HCT116 (cell line): ENCODE results near the gene SLC35A1. TPM values are rescaled to one million over a fixed set of nuclear protein-coding genes. Genes with fewer than 3 reads are reported as not detected.

Source experiments
- ATAC-seq: fragments of 200-7000 bp; cut with Tn5 transposase; 2 replicates; pipeline ENCODE4 v1.9.1; 2020; ENCODE audit warnings: mild to moderate bottlenecking, moderate library complexity
- BruUV-seq: library from RNA; stranded (reverse); fragments of 400-500 nt; replicated peaks from 2 replicates; lab custom pipeline; 2021; lab: Mats Ljungman, UMichigan
- CTCF ChIA-PET: fragments of 300-600 bp; sonication (Branson Sonifier 250); formaldehyde crosslinking; loops from one replicate; lab custom pipeline; 2021; ENCODE audit warnings: antibody characterized with exemption; lab: Charles Lee
- POLR2A ChIA-PET: fragments of 300-600, 350-600 bp; sonication (Branson Sonifier 250); formaldehyde crosslinking; loops from one replicate; lab custom pipeline; 2021; ENCODE audit warnings: antibody characterized with exemption; lab: Charles Lee
- RAD21 ChIA-PET, 2 experiments: fragments of 300-600 bp; sonication (Branson Sonifier 250); formaldehyde crosslinking; loops; one replicate each; lab custom pipeline; 2023; ENCODE audit warnings: low total read pairs in 2 of 2; ENCODE audit not compliant: uncharacterized antibody in 2 of 2, unreplicated experiment in 2 of 2, low non-redundant PET in 1 of 2; lab: Charles Lee
- DNase-seq: peaks from one replicate; pipeline ENCODE4 v3.0.0-alpha.2; 2010; ENCODE audit warnings: low read depth, low spot score
- H2AFZ ChIP-seq: fragments of 200-600 bp; shearing (Covaris generic), sonication (generic); 2 replicates; pipeline ENCODE4 v1.6.1; 2017; ENCODE audit warnings: low read depth, mixed run types, mixed read lengths, antibody characterized with exemption, low read length; ENCODE audit not compliant: poor library complexity, severe bottlenecking
- H3K27ac ChIP-seq: 2 replicates; pipeline ENCODE4 v1.5.1; 2012; ENCODE audit warnings: low read depth, low read length
- H3K27me3 ChIP-seq: fragments of 200-600 bp; sonication (generic); 2 replicates; pipeline ENCODE4 v1.6.1; 2016; ENCODE audit warnings: mixed run types, low read length, mixed read lengths; ENCODE audit not compliant: insufficient read depth
- H3K36me3 ChIP-seq, 2 experiments: fragments of 200-500 bp in 1 of 2; fragments of 200-600 bp in 1 of 2; sonication (Bioruptor generic) in 1 of 2; sonication (generic) in 1 of 2; 2 replicates each; pipeline versions ENCODE4 v1.5.1 to v1.6.1; 2014 to 2016; ENCODE audit warnings: low read length in 2 of 2, inconsistent platforms in 1 of 2, mixed read lengths in 1 of 2, mixed run types in 1 of 2; ENCODE audit not compliant: insufficient read depth in 2 of 2, control insufficient read depth in 1 of 2
- H3K4me1 ChIP-seq, 2 experiments: fragments of 200-600 bp in 1 of 2; sonication (generic) in 1 of 2; 2 replicates each; pipeline versions ENCODE4 v1.5.1 to v1.6.1; 2012 to 2017; ENCODE audit warnings: low read length in 2 of 2, inconsistent platforms in 1 of 2, mild to moderate bottlenecking in 1 of 2, mixed read lengths in 1 of 2, mixed run types in 1 of 2, moderate library complexity in 1 of 2; ENCODE audit not compliant: insufficient read depth in 2 of 2, control insufficient read depth in 1 of 2
- H3K4me2 ChIP-seq: fragments of 200-600 bp; sonication (generic); 2 replicates; pipeline ENCODE4 v1.6.1; 2017; ENCODE audit warnings: mixed run types, low read length, mixed read lengths
- H3K4me3 ChIP-seq, 2 experiments: fragments of 200-600 bp in 1 of 2; sonication (generic) in 1 of 2; replicated peaks in 1 of 2; 2 replicates each; pipeline ENCODE4 v1.5.1; 2011 to 2016; ENCODE audit warnings: low read length in 2 of 2, control low read depth in 1 of 2, low read depth in 1 of 2, mild to moderate bottlenecking in 1 of 2, mixed read lengths in 1 of 2, mixed run types in 1 of 2
- H3K79me2 ChIP-seq: fragments of 200-600 bp; sonication (generic); 2 replicates; pipeline ENCODE4 v1.6.1; 2017; ENCODE audit warnings: mild to moderate bottlenecking, mixed run types, low read length, moderate library complexity, mixed read lengths; ENCODE audit not compliant: insufficient read depth
- H3K9ac ChIP-seq: fragments of 200-600 bp; sonication (generic); 2 replicates; pipeline ENCODE4 v1.6.1; 2016; ENCODE audit warnings: low read length, mixed read lengths
- H3K9me2 ChIP-seq: fragments of 200-600 bp; sonication (generic), shearing (Covaris generic); 2 replicates; pipeline ENCODE4 v1.6.1; 2017; ENCODE audit warnings: mixed run types, mild to moderate bottlenecking, moderate library complexity; ENCODE audit not compliant: insufficient read depth
- H3K9me3 ChIP-seq, 2 experiments: fragments of 200-500 bp in 1 of 2; fragments of 200-600 bp in 1 of 2; sonication (Bioruptor generic) in 1 of 2; sonication (generic) in 1 of 2; 2 replicates each; pipeline ENCODE4 v1.6.1; 2014 to 2017; ENCODE audit warnings: low read length in 2 of 2, mixed read lengths in 2 of 2, inconsistent platforms in 1 of 2, low read depth in 1 of 2, mild to moderate bottlenecking in 1 of 2, mixed run types in 1 of 2, moderate library complexity in 1 of 2; ENCODE audit not compliant: control insufficient read depth in 1 of 2, insufficient read depth in 1 of 2
- H4K20me1 ChIP-seq: fragments of 200-600 bp; sonication (generic), shearing (Covaris generic); 2 replicates; pipeline ENCODE4 v1.6.1; 2017; ENCODE audit warnings: mixed run types, mild to moderate bottlenecking, moderate library complexity; ENCODE audit not compliant: insufficient read depth
- CEBPB ChIP-seq: IDR thresholded peaks from 2 replicates; pipeline ENCODE4 v1.6.1; 2012; ENCODE audit warnings: low read depth
- EZH2phosphoT487 ChIP-seq: fragments of 200-600 bp; IDR thresholded peaks from 2 replicates; pipeline ENCODE4 v1.6.1; 2018; ENCODE audit warnings: antibody characterized with exemption, borderline replicate concordance
- POLR2AphosphoS5 ChIP-seq: IDR thresholded peaks from 2 replicates; pipeline ENCODE4 v1.6.1; 2011; ENCODE audit warnings: mild to moderate bottlenecking, low read depth, low read length, moderate library complexity
- SRF ChIP-seq: IDR thresholded peaks from 2 replicates; pipeline ENCODE4 v1.6.1; 2012; ENCODE audit warnings: low read depth
- intact Hi-C: fragments of 100-400 bp; cut with micrococcal nuclease; formaldehyde crosslinking; loops from 2 replicates; pipeline ENCODE4 v1.10.0; 2022
- total RNA-seq: library from RNA; stranded (reverse); gene quantifications from one replicate; pipeline ENCODE4 v1.2.1, GENCODE V29; 2021; ENCODE audit not compliant: unreplicated experiment
- TF ChIP-seq, protein P1 (sequence below): IDR thresholded peaks from 2 replicates; pipeline ENCODE4 v1.6.1; 2012
- TF ChIP-seq, protein P2 (sequence below): IDR thresholded peaks from 2 replicates; pipeline ENCODE4 v1.6.1; 2012; ENCODE audit warnings: low read depth

Gene SLC35A1
- total RNA-seq, 1 experiment from 2014 or later = 29.1 TPM

DNA sequence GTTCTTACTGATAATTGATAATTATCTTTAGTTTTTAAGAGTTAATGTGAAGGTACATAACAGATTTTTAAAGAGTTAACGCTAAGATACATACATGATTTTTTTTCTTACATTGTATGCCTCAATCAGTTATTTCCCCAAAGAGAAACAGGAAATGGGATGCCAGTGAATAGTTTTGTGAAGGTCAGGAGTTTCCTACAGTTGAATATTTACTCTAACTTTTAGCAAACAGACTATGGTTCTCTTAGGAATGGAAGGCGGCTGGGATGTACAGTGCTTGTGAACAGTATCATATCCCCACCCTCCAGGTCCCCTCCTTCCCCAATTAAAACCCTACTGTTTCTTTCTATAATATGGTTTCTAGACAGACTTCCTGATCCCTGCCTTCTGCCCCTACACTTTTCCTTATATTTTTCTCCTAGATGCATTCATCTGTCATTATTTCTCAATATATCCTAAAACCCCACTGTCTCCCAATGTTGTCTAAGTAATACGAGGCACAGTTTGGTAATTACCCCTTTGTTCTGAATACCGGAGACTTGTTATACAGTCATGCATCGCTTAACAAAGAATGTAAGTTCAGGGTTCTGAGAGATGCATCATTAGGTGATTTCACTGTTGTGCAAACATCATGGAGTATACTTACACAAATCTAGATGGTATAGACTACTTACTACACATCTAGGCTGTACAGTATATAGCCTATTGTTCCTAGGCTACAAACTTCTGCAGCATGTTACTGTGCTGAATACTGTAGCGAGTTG lies 29.2 kb downstream of the SLC35A1 start (continued):
- TF ChIP-seq, protein P1, sequence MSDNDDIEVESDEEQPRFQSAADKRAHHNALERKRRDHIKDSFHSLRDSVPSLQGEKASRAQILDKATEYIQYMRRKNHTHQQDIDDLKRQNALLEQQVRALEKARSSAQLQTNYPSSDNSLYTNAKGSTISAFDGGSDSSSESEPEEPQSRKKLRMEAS = no peak
- no peak for TF ChIP-seq EZH2phosphoT487
- TF ChIP-seq SRF = no peak
- TF ChIP-seq, protein P2, sequence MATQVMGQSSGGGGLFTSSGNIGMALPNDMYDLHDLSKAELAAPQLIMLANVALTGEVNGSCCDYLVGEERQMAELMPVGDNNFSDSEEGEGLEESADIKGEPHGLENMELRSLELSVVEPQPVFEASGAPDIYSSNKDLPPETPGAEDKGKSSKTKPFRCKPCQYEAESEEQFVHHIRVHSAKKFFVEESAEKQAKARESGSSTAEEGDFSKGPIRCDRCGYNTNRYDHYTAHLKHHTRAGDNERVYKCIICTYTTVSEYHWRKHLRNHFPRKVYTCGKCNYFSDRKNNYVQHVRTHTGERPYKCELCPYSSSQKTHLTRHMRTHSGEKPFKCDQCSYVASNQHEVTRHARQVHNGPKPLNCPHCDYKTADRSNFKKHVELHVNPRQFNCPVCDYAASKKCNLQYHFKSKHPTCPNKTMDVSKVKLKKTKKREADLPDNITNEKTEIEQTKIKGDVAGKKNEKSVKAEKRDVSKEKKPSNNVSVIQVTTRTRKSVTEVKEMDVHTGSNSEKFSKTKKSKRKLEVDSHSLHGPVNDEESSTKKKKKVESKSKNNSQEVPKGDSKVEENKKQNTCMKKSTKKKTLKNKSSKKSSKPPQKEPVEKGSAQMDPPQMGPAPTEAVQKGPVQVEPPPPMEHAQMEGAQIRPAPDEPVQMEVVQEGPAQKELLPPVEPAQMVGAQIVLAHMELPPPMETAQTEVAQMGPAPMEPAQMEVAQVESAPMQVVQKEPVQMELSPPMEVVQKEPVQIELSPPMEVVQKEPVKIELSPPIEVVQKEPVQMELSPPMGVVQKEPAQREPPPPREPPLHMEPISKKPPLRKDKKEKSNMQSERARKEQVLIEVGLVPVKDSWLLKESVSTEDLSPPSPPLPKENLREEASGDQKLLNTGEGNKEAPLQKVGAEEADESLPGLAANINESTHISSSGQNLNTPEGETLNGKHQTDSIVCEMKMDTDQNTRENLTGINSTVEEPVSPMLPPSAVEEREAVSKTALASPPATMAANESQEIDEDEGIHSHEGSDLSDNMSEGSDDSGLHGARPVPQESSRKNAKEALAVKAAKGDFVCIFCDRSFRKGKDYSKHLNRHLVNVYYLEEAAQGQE = no peak

DNA sequence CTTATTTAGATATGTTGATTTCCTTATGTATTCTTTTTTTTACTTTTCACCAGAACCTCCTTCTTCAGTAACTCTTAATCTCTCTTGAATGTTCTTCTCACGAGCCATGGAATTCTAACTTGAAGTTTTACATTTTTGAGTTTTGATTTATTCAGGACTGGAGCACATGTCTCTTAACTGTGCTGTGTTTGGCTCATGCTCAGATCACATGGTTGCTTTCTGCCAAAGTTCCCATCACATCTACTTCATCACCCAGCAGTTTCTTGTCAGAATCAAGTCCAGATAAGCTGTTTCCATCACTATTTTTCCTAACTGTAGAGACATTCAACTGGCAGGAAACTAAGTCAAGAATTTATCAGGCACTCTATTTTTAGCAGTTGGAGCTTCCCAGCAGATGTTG lies 31.7 kb downstream of the SLC35A1 start:
- no peaks in the 10 kb centered on the region for H4K20me1 ChIP-seq
- H3K4me3 ChIP-seq = no peak overlapping the region
- H2AFZ ChIP-seq = no peak overlapping the region
- no peaks in the 10 kb centered on the region for H3K9me2 ChIP-seq
- H3K9me3 ChIP-seq = no peaks in the 10 kb centered on the region
- H3K36me3 ChIP-seq = peaks cover 11 to 28% of the 10 kb centered on the region in 2 experiments; a peak in 3 of 4 replicates
- POLR2A ChIA-PET = no interaction called here
- ATAC-seq (no peak), DNase-seq (no peak)
- BruUV-seq = no TSS peak
- peaks cover 4% of the 10 kb centered on the region; the same call in 1 of the 2 replicates for H3K79me2 ChIP-seq
- H3K27ac ChIP-seq = no peak overlapping the region
- CTCF ChIA-PET = no interaction called here
- H3K4me2 ChIP-seq = no peak overlapping the region
- H3K4me1 ChIP-seq = no peaks in the 10 kb centered on the region
- H3K27me3 ChIP-seq = no peaks in the 10 kb centered on the region
- TF ChIP-seq POLR2AphosphoS5 = no peak
- TF ChIP-seq, protein P2 = no peak
- TF ChIP-seq EZH2phosphoT487 = no peak
- no peak for TF ChIP-seq CEBPB
- RAD21 ChIA-PET = no interaction called here
- H3K9ac ChIP-seq = no peak overlapping the region
- intact Hi-C loops = no loop called here
